NCI-H2029 treated with DMSO at 0.1 percent for 48 hours (cell line): ENCODE results near the gene UBA1.

ENCODE experiments used
- DNase-seq: peaks from one replicate; lab custom pipeline; 2025; lab: John Stamatoyannopoulos, UW

UBA1 gene

GRCh38 chrX:47193475-47194193 lies at the start of gene UBA1:
UBA1 (plus strand) TSS chrX:47193829; CDS start chrX:47198803, 4,974 bp downstream.
- peak; percentile 67 for DNase-seq

GRCh38 chrX:47143894-47144625 lies 49.6 kb upstream of the UBA1 start:
- no peak for DNase-seq

- DNase-seq, result peak; percentile 75
These were observed 48.8 kb upstream of the UBA1 start, which contains the start of the genes NDUFB11 and RBM10 for GRCh38 chrX:47144626-47145394. NDUFB11 (minus strand) TSS chrX:47144702; CDS start chrX:47144679, 23 bp downstream. RBM10 (plus strand) TSS chrX:47145221; CDS start chrX:47147482, 2,261 bp downstream.

- no peak for DNase-seq
These were observed 48.1 kb upstream of the UBA1 start for GRCh38 chrX:47145395-47146120.

- DNase-seq, result no peak
These were observed 47.3 kb upstream of the UBA1 start for GRCh38 chrX:47146121-47146935.

GRCh38 chrX:47146936-47147859 lies 46.4 kb upstream of the UBA1 start:
- no peak for DNase-seq

GRCh38 chrX:47148946-47149345 lies 44.7 kb upstream of the UBA1 start:
- DNase-seq, result no peak

- DNase-seq, result no peak
These were observed 42.2 kb upstream of the UBA1 start for GRCh38 chrX:47151435-47151834.

GRCh38 chrX:47156611-47157520 lies 36.8 kb upstream of the UBA1 start:
- DNase-seq, result no peak

- DNase-seq, result no peak
These were observed 35.5 kb upstream of the UBA1 start for GRCh38 chrX:47158131-47158530.

GRCh38 chrX:47158781-47159180 lies 34.8 kb upstream of the UBA1 start:
- no peak for DNase-seq

- no peak for DNase-seq
These were observed 32.8 kb upstream of the UBA1 start for GRCh38 chrX:47160781-47161180.

- DNase-seq, result no peak
These were observed 30.6 kb upstream of the UBA1 start for GRCh38 chrX:47162927-47163583.

- no peak for DNase-seq
These were observed 29.2 kb upstream of the UBA1 start for GRCh38 chrX:47164420-47164819.

- DNase-seq, result no peak
These were observed 27.5 kb upstream of the UBA1 start for GRCh38 chrX:47166126-47166525.

GRCh38 chrX:47168495-47169073 lies 25.0 kb upstream of the UBA1 start:
- no peak for DNase-seq

- no peak for DNase-seq
These were observed 24.4 kb upstream of the UBA1 start for GRCh38 chrX:47169273-47169672.
